HG02588 (cell line): ENCODE data around the gene CMTM8.

ENCODE experiments used
- ATAC-seq: cut with Tn5 transposase; IDR thresholded peaks from one replicate; pipeline ENCODE4 v1.9.1; 2021; ENCODE audit warnings: mild to moderate bottlenecking, moderate library complexity; ENCODE audit not compliant: unreplicated experiment

CMTM8 gene

GRCh38 chr3:32303977-32304881, 65.7 kb downstream of the CMTM8 start:
- ATAC-seq = no peak

- no peak for ATAC-seq
Measured at GRCh38 chr3:32305361-32305876, 66.9 kb downstream of the CMTM8 start.

- ATAC-seq = no peak
Measured at GRCh38 chr3:32306072-32306471, 67.6 kb downstream of the CMTM8 start.

GRCh38 chr3:32307591-32307990, 69.1 kb downstream of the CMTM8 start:
- no peak for ATAC-seq

- no peak for ATAC-seq
Measured at GRCh38 chr3:32308378-32308777, 69.9 kb downstream of the CMTM8 start.

- no peak for ATAC-seq
Measured at GRCh38 chr3:32309654-32310242, 71.3 kb downstream of the CMTM8 start.

- no peak for ATAC-seq
Measured at GRCh38 chr3:32310336-32310735, 71.9 kb downstream of the CMTM8 start.

- ATAC-seq = no peak
Measured at GRCh38 chr3:32310918-32311839, 72.7 kb downstream of the CMTM8 start.

- ATAC-seq = no peak
Measured at GRCh38 chr3:32312251-32312650, 73.8 kb downstream of the CMTM8 start.

- ATAC-seq = no peak
Measured at GRCh38 chr3:32313169-32313568, 74.7 kb downstream of the CMTM8 start.

- no peak for ATAC-seq
Measured at GRCh38 chr3:32313723-32314473, 75.4 kb downstream of the CMTM8 start.

GRCh38 chr3:32315441-32315840, 77.0 kb downstream of the CMTM8 start:
- ATAC-seq = no peak

- no peak for ATAC-seq
Measured at GRCh38 chr3:32316319-32316718, 77.8 kb downstream of the CMTM8 start.

GRCh38 chr3:32316976-32317375, 78.5 kb downstream of the CMTM8 start:
- ATAC-seq = no peak

- no peak for ATAC-seq
Measured at GRCh38 chr3:32319607-32320006, 81.1 kb downstream of the CMTM8 start.

GRCh38 chr3:32320080-32320479, 81.6 kb downstream of the CMTM8 start:
- ATAC-seq = no peak

GRCh38 chr3:32321095-32321790, 82.8 kb downstream of the CMTM8 start:
- no peak for ATAC-seq

- ATAC-seq = no peak
Measured at GRCh38 chr3:32322311-32322710, 83.8 kb downstream of the CMTM8 start.

- ATAC-seq = no peak
Measured at GRCh38 chr3:32323604-32324003, 85.1 kb downstream of the CMTM8 start.

GRCh38 chr3:32325201-32325600, 86.7 kb downstream of the CMTM8 start:
- ATAC-seq = no peak
